HG02970 (cell line): ENCODE data around the gene RAE1.
A peak's percentile ranks its signal among the peaks of the same experiment; 100 is the strongest.

ENCODE experiments used
- ATAC-seq: cut with Tn5 transposase; IDR thresholded peaks from one replicate; pipeline ENCODE4 v1.9.1; 2021; ENCODE audit warnings: mild to moderate bottlenecking, moderate library complexity, moderate number of reproducible peaks; ENCODE audit not compliant: unreplicated experiment, low FRiP score

Gene RAE1, protein sequence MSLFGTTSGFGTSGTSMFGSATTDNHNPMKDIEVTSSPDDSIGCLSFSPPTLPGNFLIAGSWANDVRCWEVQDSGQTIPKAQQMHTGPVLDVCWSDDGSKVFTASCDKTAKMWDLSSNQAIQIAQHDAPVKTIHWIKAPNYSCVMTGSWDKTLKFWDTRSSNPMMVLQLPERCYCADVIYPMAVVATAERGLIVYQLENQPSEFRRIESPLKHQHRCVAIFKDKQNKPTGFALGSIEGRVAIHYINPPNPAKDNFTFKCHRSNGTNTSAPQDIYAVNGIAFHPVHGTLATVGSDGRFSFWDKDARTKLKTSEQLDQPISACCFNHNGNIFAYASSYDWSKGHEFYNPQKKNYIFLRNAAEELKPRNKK

DNA sequence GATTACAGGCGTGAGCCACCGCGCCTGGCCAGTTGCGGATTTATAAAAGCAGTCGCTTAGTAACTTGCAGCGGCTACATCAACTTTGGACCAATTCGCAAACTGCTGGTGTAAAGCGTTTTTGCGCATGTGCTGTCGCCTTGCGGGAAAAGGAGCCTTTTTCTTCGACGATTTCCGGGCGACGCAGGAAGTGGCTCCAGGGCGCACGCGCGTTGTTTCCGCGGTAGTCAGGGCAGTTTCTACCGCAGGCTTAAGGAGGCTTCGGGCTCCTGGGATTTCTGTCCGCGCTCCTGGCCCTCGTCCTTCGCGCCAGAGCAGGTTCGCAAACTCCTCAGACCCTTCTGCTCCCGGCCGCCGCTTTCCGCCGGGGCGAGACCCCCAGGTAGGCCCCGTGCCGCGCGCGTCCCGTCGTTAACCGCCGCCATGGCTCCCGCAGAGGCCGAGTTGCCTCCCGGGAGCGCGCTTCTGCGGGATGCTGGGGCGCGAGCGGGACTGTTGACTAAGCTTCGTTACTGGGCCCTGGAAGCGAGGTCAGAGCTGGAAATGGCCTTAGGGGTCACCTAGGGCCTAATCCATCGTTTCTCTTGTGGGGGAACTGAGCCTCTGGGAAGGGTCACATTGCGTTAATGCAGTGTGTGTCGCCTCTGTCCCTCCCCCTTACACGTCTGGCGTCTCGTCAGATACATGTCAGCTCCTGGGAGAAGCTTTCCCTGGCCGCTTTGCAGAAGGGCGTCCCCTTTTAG, at the start of gene RAE1:
Gene RAE1 (plus strand): TSS at position 214 of the 742 bp plus-strand sequence. CDS start 2,784 bp downstream, outside the sequence.
- peak; percentile 72 for ATAC-seq

GRCh38 chr20:57306747-57307146, 44.3 kb upstream of the RAE1 start:
- no peak for ATAC-seq

GRCh38 chr20:57308451-57309271, 42.4 kb upstream of the RAE1 start:
- ATAC-seq: no peak

DNA sequence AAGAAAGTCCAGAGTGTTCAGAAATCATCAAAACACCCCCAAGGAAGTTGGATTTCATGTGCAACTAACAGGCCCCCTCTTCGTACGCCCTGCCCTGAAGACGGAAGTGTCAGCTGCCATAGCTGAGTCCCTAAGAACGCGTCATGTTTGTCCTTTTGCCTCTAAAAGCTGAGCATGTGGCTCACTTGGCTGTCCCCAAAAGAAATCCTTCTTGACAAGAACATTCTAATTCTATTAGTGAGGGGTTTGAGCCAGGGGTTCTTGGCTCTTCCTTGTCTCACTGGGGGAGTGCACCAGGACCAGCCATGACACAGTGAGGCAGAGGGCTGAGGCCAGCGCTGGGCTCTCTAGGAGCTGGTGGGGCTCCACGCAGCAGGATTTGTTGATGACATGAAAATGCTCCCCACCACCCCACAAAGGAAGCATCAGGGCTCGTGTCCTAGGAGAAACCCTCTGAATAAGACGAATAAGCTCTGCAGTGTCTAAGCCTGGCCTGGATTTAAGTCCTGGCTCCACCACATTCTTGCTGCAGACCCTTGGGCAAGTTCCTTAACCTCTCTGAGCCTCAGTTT, 41.4 kb upstream of the RAE1 start:
- no peak for ATAC-seq

GRCh38 chr20:57310821-57311514, 40.1 kb upstream of the RAE1 start:
- ATAC-seq: no peak

DNA sequence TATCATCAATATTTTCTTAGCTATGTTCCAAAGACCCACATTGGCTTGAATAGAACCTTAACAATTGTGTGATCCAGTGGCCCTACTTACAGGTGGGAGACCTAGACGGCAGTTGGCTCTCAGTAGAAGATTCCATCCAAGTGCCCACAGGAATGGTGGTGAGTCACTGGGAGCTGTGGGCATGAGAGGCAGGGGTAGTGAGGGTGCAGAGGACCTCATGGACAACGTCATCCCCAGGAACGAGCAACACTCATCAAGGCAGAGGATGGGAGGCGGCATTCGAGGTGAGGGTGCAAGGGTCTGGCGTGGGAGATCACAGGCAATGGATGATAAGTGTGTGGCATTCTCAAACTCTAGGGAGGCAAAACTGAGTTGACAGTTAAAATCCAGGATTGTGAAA, 38.9 kb upstream of the RAE1 start:
- ATAC-seq: no peak

DNA sequence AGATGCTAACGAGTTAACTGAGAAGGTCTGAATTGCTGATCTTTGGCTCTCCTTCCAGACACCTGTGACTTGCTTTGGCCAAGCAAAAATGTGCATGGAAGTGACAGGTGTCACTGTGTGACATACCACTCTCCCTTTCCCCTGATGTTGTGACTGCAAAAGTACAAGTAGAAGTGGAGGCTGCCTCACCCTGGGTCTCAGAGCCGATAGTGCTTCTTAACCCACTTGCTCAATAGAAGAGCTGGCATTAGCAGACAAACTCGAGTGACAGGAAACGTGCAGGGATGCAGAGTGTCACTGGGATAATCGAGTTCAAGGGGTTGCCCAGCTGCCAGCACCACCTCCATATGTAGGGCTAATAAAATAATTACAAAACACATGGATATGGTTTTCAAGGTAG, 37.8 kb upstream of the RAE1 start:
- no peak for ATAC-seq

- ATAC-seq: no peak
Observed at GRCh38 chr20:57313951-57314350, 37.1 kb upstream of the RAE1 start.

GRCh38 chr20:57315083-57315975, 35.7 kb upstream of the RAE1 start:
- ATAC-seq: no peak

- no peak for ATAC-seq
Observed at GRCh38 chr20:57315976-57316480, 35.0 kb upstream of the RAE1 start.

DNA sequence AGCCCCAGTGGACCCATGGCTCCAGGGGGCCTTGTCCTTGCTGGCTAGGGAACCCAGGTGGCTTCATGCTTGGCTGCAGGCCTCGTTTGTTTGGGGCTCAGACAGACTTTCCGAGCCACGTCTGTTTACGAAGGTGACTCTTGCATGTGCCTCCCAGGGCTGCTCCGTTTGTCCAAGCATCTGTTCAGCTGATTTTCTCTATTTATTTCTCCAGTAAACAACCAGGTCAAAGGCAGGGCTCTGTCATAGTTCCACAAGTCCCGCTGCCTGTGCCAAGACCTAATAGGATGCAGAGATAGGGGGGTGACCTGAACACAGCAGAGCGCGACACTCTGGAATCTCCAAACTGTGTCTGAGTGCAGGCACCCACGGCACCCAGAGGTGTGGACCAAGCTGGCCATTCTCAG, 34.3 kb upstream of the RAE1 start:
- no peak for ATAC-seq

DNA sequence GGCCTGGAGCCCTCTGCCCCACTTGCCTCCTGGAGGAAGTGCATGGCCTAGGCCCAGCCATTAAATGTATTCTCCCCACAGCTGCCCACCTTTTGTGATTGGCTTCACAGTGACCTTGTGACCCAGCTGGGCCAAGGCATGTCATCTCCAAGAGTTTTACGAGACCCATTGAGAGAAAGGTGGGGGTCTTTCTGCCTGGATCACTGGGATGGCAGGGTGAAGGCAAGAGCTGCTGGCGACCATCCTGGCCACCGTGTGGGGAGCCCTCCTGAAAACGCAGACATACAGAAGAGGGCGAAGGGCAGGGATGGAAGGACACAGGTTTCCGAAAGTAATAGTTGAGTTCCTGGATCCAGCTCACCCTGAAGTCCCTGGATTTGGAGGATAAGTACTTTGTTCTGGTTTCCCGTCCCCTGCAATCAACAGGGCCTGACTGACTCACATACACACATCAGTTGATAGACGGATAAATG, 33.7 kb upstream of the RAE1 start:
- no peak for ATAC-seq

DNA sequence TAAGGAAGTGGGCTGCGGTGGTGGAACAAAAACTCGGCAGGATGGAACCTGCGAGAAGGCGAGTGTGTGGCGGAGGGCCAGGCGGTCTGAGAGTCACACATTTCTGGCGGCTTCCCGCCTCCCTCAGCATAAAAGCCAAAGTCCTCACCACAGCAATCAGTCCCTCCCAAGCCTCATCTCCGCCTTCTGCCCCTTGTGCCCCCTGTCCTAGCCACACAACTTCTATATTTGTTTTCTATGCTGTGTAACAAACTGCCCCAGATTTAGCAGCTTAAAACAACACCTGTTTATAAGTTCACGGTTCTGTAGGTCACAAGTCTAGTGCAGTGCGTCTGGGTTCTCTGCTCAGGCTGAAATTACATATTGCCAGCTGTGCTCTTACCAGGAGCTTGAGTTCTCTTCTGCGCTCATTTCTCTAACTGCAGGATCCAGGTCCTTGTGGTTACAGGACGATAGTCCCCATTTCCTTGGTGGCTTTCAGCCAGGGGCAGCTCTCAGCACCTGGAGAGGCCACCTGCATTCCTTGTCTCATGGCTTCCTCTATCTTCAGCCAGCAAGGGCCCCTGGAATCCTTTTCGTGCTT, 33.2 kb upstream of the RAE1 start:
- no peak for ATAC-seq

DNA sequence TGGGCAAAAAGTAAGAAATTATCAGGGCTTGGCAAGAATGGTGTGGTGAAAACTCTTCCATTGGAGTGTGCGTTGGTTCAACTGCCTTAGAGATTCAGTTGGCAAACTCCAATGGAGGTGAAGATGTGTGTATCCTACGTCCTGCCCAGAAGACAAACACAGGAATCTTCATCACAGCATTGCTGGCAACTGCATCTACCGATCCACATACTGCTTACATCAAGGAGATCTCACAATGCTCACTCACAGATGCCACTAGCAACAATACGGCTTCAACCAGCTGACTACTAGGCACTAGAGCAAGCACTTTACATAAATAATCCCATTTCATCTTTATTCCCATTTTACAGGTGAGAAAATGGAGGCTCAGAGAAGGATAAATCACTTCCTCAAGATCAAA, 31.5 kb upstream of the RAE1 start:
- no peak for ATAC-seq

DNA sequence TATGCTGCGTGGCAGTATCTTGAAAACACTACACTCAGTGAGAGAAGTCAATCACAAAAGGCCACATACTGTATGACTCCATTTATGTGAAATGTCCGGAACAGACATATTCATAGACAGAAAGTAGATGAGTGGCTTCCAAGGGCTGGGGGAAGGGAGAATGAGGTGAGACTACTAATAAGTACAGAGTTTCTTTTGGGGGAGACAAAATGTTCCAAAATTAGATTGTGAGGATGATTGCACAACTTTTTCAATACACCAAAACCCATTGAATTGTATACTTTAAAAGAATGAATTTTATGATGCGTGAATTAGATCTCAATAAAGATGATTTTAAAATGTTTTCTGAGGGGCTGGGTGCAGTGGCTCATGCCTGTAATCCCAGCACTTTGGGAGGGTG, 30.7 kb upstream of the RAE1 start:
- ATAC-seq: no peak

- ATAC-seq: no peak
Observed at GRCh38 chr20:57321142-57321541, 29.9 kb upstream of the RAE1 start.

DNA sequence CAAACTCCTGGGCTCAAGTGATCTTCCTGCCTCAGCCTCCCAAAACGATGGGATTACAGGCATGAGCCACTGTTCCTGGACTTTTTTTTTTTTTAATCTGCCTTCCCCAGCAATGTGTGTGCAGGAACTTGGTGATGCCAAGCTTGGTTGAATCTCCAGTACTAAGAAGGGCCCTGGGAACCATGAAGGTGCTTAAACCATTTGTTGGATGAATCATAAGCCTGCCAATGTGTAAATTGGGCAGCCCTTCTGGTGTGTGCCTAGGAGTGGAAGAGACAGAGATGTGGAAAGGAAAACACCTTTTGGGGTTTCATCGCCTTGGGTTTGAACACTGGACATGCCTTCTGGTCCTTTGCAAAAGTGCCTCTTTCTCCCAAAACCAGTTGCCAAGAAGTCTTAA, 28.6 kb upstream of the RAE1 start:
- no peak for ATAC-seq

DNA sequence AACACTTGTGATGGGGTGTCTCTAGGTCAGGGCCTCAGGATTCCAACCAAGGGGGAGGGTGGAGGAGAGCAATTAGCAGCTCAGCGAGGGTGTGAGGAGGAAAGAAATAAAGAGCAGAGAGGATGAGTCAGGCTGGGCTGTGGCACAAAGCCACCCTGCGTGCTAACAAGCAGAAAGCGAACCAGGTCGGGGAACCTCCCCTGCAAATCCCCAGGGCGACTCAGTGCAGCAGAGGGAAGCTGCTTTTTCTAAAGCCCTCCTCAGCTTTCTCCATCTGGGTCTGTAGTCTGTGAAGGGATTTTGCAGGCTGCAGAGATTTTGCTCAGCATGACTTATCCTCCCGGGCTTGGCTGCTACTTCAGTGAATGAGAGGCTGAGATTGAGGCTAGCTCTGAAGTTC, 28.0 kb upstream of the RAE1 start:
- no peak for ATAC-seq
